Skin epidermis (tissue), 12 donors: ENCODE measurements around the gene KLRC3.
"Not testable (repeated sequence)": the region's sequence is repeated elsewhere in the genome, so short reads cannot be mapped to it uniquely, and the experiment has no call there.

Experiments used
- H3K27ac ChIP-seq, 21 experiments: fragments of 200-600 bp; sonication (generic) in 11 of 21; one replicate each; pipeline ENCODE4 v1.5.0; 2020; ENCODE audit warnings: mild to moderate bottlenecking in 3 of 21, inconsistent platforms in 2 of 21, moderate library complexity in 2 of 21
- H3K4me3 ChIP-seq, 7 experiments: fragments of 200-600 bp; sonication (generic) in 2 of 7; one replicate each; pipeline ENCODE4 v1.5.0; 2020; ENCODE audit warnings: inconsistent platforms in 2 of 7, mild to moderate bottlenecking in 2 of 7, moderate library complexity in 1 of 7

KLRC3 gene

DNA sequence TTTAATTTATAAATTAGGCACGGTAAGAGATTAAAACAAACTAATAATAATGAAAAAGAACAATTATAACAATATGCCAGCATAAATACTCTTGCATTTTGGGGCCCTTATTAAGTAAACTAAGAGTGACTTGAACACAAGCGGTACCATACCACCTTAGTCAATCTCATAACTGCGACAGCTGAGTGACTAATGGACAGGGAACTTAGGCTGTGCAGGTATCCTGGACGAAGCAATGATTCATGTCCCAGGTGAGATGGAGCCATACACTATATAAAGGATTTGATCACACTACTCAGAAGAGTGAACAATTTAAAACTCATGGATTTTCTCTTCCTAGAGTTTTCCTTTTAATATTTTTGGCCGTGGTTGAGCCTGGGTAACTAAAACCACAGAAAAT lies 15.1 kb downstream of the KLRC3 start:
- H3K27ac ChIP-seq = peak overlapping the region in 1 of 21 experiments; percentile 69
- H3K4me3 ChIP-seq = no peak overlapping the region

DNA sequence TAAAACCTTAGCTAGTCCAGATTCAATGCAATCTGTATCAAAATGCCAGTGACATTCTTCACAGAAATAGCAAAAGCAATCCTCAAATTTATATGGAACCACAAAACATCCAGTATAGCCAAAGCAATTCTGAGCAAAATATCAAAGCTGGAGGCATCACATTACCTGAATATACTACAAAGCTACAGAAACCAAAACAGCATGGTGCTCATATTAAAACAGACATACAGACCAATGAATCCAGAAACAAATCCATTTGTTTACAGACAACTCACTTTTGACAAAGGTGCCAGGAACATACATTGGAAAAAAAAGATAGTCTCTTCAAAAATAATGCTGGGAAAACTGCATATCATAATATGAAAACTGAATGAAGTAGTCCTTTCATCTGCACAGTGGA lies 15.6 kb downstream of the KLRC3 start:
- Histone ChIP-seq H3K27ac (no peak overlapping the region), H3K4me3 (no peak overlapping the region)

DNA sequence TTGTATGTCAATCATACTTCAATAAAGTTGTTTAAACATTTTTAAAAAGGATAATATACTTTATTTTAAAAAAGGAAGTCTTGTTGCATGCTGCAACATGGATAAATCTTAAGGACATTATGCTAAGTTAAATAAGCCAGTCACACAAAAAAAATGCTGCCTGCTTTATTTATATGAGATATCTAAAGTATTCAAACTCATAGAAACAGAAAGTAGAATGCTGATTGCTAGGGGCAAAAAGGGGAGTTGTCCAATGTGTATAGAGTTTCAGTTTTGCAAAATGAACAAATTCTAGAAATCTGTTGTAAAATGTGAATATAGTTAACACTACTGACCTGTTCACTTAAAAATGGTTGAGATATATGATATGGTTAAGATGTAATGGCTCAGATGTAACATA lies 19.6 kb downstream of the KLRC3 start:
- H3K27ac ChIP-seq = peak overlapping the region in 1 of 21 experiments; percentile 1

DNA sequence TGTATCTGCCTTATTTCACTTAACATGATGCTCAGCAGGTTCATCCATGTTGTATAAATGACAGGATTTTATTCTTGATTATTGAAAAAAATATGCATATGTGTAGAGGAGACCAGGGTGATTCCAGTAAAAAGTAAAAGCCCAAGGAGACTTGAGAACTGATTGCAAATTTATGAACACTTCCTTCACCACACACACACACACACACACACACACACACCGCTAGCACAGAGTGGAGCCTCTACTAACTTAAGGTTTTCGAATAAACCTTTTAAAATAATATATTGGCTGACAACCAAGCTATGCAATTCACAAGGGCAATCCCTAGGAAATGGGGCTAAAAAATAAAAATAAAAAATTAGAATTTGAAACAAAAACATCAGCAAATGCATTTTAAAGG lies 22.2 kb downstream of the KLRC3 start:
- H3K4me3 ChIP-seq = no peak overlapping the region

More for the DNA sequence above, 19.6 kb downstream of the KLRC3 start:
- no peak overlapping the region for H3K4me3 ChIP-seq

DNA sequence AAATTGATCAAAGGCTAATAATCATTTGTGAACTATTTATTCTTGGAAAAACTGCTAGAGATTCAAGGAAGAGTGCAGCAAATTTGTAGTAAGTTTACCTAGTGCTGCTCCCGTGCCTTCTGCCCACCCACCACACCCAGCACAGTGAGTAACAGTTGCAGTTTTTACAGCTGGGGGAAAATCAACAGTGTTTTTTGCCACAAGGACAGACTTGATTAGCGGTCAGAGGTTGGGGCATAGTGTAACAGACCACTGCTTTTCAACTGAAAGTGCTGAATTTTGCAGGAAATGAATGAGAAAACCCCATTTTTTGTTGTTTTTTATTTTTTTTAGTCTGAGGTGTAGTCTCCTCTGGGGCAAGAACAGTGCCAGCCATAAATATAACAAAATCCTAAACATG lies 23.1 kb downstream of the KLRC3 start:
- H3K27ac ChIP-seq = peak overlapping the region in 2 of 21 experiments; percentile 8 to 83
- H3K4me3 ChIP-seq = no peak overlapping the region

More for the DNA sequence above, 22.2 kb downstream of the KLRC3 start:
- peak overlapping the region in 1 of 21 experiments; percentile 83 for H3K27ac ChIP-seq

DNA sequence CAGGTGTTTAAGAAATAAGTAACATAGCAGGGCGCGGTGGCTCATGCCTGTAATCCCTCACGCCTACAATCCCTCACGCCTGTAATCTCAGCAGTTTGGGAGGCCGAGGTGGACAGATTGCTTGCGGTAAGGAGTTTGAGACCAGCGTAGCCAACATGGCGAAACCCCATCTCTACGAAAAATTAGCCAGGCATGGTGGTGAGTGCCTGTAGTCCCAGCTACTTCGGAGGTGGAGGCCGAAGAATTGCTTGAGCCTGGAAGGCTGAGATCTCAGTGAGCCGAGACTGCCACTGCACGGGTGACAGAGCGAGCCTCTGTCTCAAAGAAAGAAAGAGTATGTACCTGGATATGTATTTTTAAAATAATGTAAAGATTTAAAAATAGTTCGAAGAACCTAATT lies 24.2 kb downstream of the KLRC3 start:
- not testable (repeated sequence) for H3K4me3 ChIP-seq
- H3K27ac ChIP-seq = peak overlapping the region in 12 of 21 experiments; percentile 11 to 83 (median 62)

DNA sequence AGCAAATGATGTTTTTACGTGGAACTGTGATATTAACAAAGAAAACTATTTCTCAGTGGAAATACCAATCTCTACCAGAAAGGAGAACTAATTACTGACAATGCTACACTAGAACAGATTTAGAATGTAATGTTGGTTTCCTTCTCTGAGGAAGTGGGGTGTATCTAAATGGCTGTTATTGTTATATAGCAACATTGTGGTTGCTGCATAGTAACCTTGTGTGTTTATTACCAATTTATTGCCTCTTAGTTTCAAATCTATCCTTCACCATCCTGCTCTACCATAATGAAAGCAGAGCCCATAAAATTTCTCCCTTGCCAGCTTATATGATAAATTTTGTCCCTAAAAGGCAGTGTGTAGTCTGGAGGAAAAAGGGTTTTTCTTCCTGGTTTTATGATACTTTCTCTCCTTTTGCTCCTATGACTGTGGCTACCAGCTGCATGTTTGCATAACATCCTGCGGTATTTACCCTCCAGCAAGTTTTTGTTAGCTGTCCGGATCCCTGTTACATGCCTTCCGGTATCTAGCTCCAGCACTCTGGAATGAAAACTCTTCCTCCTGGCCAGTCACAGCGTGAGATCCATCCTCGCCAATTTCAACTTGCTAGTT lies 24.9 kb downstream of the KLRC3 start:
- no peak overlapping the region for H3K4me3 ChIP-seq
- H3K27ac ChIP-seq = peak overlapping the region in 17 of 21 experiments; percentile 11 to 83 (median 62)

DNA sequence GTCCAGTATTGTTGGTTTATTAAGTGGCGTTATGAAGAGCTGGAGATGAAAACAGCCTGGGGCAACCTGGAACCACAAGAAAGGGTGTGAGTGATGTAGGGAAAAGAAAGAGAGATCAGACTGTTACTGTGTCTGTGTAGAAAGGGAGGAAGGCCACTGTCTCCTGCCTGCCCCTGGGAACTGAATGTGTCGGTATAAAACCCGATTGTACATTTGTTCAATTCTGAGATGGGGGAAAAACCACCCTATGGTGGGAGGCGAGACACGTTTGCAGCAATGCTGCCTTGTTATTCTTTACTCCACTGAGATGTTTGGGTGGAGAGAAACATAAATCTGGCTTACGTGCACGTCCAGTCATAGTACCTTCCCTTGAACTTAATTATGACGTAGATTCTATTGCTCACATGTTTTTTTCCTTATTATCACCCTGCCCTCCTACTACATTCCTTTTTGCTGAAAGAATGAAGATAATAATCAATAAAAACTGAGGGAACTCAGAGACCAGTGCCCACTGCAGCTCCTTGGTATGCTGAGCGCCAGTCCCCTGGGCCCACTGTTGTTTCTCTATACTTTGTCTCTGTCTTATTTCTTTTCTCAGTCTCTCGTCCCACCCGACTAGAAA lies 25.8 kb downstream of the KLRC3 start:
- not testable (repeated sequence) for H3K4me3 ChIP-seq
- H3K27ac ChIP-seq = peak overlapping the region in 13 of 21 experiments; percentile 14 to 83 (median 62)

DNA sequence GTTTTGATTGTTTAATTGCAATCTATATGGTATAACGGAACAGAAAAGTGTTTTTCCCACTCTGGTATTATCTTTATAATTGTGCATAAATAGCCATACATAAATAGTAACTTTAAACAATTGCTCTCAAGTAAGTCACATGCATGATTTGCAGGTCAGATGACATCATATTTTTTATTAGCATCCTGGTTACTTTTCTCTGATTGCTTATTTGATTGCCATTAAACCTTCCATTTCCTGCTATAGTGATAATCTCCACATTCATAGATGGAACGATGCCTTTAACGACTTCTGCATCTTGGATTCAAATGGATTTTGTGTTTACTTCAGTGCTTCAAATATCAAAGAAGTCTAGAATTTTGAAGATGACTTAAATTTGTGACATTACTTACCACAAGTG lies 27.1 kb downstream of the KLRC3 start:
- Histone ChIP-seq H3K27ac (peak overlapping the region in 1 of 21 experiments; percentile 83), H3K4me3 (no peak overlapping the region)

DNA sequence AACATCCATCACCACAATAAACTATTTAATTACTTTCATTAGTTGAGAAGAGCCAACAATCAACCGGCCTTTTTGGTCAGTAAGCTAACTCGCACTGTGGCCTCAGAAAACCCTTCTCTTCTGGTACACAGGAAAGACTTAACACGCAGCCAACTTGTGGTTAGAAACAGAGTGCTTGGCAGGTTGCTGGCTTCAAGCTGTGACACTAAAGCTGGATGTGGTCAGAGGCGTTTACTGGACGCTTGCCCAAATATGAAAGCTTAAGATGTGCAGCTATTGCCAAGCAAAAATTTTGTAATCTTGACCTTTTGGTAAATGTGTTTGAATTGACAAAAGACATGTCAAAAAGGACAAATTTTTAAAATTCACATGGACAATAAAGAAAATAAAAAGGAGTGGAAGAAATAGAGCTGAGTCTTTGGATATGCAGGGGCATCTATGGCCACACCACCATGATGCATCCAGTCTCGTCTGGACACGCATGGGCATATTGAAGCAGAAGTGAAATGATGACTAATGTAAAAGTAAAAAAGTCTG lies 27.9 kb downstream of the KLRC3 start:
- no peak overlapping the region for H3K4me3 ChIP-seq
- peak overlapping the region in 7 of 21 experiments; percentile 4 to 83 (median 24) for H3K27ac ChIP-seq

DNA sequence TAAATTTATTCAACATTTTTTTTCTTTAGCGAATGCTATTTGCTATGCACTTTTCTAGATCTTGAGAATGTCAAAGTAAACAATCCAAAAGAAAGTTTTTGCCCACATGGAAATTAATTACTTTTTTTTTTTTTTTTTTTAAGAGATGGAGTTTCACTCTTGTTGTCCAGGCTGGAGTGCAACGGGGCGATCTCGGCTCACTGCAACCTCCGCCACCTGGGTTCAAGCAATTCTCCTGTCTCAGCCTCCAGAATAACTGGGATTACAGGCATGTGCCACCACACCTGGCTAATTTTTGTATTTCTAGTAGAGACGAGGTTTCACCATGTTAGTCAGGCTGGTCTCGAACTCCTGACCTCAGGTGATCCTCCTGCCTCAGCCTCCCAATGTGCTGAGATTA lies 29.4 kb downstream of the KLRC3 start:
- not testable (repeated sequence) for H3K4me3 ChIP-seq
- peak overlapping the region in 2 of 21 experiments; percentile 59 to 83 for H3K27ac ChIP-seq

DNA sequence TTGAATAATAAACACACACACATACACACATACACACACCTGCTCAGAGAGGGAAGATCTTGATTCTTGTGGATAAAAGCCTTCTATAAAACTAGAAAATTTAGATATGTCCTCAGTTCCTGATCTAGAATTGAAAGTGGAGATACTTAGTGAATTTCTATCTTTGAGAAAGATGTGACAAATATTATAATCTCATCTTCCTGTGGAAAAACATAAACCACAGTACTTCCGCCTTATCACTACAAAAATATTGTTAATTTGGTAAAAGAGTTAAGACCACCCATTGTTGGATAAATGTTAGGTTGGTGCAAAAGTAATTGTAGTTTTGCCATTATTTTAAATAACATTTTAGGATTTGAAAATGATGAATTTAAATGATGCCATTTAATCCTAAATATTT lies 30.5 kb downstream of the KLRC3 start, which contains the start of gene KLRK1:
Gene KLRK1, minus strand, starts transcription at position 138 of the 400 bp plus-strand sequence. CDS start 1,231 bp downstream, outside the sequence.
- H3K4me3 ChIP-seq = peak within 1 kb of the TSS in 2 of 7 experiments; percentile 3 to 5
- peak within 1 kb of the TSS in 6 of 21 experiments; percentile 4 to 80 (median 48) for H3K27ac ChIP-seq

DNA sequence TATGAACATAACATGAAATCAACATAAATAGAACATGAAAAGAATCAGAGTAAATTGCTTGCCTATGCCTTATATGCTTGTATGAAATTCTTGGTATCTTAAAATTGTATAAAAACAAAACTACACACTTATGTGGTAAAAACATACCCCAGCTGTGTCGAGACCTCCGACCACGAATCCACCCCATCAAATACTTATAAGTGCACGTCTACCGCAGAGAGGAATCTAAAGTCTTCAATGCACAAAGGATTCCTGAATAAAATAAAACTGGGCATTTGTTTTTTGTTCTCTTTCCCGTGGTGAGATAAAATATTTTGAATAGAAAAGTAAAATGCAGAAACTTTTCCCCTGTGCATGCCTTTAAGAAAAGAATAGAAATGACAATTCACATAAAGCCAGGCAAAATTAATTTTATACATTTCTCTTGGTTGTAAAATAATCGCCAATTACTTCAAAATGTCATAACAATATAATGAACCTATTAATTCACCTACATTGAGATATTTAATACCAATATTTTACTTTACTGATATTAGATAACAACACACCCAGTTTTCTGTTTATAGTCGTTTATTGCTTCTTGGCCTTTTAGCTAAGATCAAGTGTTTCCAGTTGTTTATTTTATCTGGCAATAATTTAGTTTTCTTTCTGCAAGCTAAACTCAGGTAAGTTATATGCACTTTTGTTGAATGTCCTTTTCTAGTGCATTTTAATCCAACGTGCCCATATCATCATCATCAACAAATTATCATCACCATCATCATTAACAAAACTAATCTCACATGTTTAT lies 31.6 kb downstream of the KLRC3 start:
- Histone ChIP-seq H3K27ac (peak overlapping the region in 7 of 21 experiments; percentile 4 to 80 (median 44)), H3K4me3 (peak overlapping the region in 2 of 7 experiments; percentile 3 to 5)

DNA sequence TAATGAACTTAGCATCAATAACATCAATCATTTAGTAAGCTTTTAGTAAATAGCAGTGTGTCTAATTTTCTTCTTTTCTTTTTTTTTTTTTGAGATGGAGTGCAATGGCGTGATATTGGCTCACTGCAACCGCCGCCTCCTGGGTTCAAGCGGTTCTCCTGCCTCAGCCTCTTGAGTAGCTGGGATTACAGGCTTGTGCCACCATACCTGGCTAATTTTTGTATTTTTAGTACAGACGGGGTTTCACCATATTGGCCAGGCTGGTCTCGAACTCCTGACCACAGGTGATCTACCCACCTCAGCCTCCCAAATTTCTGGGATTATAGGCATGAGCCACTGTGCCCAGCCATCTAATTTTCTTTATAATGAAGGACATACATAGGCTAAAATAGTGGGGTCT lies 32.9 kb downstream of the KLRC3 start:
- H3K27ac ChIP-seq = peak overlapping the region in 6 of 21 experiments; percentile 23 to 80 (median 54)
- H3K4me3 ChIP-seq = peak overlapping the region in 1 of 7 experiments; percentile 2

DNA sequence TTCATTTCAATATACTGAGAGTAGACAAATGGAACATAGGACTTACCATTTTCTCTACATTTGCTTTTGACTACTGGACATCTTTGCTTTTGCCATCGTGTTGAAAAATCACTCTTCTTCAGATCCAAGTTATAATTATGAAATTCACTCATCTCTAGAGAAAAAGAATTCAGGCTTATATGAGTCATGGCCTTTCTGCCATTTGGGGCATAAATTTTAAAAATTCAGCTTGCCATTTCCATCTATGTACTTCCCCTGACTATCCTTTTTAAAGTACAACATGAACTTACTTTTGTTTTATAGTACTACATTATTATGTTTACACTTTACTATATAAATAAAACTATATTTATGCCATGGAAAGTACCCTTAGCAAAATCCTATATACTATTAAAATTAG lies 33.5 kb downstream of the KLRC3 start:
- H3K4me3 ChIP-seq = peak overlapping the region in 1 of 7 experiments; percentile 2
- peak overlapping the region in 4 of 21 experiments; percentile 23 to 80 (median 58) for H3K27ac ChIP-seq

DNA sequence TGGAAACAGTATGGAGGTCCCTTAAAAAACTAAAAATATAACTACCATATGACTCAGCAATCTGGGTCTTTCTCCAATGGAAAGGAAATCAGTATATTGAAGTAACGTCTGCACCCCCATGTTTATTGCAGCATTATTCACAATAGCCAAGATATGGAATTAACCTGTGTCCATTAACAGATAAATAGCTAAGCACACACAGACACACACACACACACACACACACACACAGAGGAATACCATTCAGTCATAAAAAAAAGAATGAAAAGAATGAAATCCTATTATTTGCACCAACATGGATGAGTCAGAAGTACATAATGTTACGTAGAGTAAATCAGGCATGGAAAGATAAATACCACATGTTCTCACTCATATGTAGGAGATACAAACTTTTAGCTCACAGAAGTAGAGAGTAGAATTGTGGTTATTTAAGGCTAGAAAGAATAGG lies 35.2 kb downstream of the KLRC3 start:
- Histone ChIP-seq H3K27ac (peak overlapping the region in 1 of 21 experiments; percentile 80), H3K4me3 (no peak overlapping the region)

DNA sequence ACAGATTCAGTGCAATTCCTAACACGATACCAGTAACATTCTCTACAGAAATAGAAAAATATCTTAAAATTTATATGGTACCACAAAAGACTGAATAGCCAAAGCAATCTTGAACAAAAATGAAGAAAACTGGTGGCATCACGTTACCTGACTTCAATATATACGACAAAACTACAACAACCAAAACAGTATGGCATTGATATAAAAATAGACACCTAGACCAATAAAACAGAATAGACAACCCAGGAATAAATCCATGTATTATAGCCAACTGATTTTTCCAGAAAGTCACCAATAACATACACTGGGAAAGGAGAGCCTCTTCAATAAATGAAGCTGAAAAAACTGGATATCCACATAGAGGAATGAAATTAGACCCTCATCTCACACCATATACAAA lies 36.2 kb downstream of the KLRC3 start:
- Histone ChIP-seq H3K4me3 (no peak overlapping the region), H3K27ac (peak overlapping the region in 1 of 21 experiments; percentile 80)

DNA sequence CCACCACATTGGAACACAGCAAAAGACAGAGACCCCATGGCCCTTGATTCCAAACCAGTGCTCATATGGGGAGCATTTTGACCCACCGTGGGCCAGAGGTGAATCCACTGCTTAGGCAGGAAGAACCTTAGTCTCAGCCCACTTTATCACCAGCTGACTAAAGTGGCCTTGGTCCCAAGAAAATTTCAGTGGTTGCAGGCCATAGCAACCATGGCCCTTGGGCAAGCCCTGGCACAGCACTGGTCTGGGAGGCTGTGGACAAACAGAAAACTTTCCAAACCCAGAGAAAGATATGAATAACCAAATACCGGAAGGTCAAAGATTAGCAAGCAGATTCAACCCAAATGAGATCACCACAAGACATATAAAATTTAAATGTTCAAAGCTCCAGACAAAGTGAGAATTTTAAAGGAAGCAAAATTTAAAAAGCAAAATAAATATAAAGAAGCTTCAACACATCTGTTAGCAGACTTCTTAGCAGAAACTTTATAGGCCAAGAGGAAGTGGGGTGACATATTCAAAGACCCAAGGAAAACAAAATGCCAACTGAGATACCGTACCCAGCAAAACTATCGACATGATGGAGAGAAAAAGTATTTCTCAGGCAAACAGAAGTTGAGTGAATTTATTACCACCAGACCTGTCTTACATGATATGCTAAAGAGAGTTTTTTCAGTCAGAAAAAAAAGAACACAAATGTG lies 38.3 kb downstream of the KLRC3 start:
- Histone ChIP-seq H3K27ac (peak overlapping the region in 2 of 21 experiments; percentile 14 to 64), H3K4me3 (no peak overlapping the region)

DNA sequence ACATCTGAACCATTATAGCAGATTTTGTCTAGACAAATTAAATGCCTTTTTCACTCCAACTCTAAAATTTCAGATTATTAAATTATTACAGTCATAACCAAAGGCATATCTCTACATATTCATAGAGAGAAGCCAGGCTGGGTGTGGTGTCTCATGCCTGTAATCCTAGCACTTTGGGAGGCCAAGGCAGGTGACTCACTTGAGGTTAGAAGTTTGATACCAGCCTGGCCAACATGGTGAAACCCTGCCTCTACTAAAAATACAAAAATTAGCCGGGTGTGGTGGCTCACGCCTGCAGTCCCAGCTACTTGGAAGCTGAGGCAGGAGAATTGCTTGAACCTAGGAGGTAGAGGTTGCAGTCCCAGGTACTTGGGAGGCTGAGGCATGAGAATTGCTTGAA lies 41.7 kb downstream of the KLRC3 start:
- H3K27ac ChIP-seq, H3K4me3 ChIP-seq: not testable (repeated sequence)
